ENCODE measurements around the gene B3GLCT. TPM values are rescaled to one million over a fixed set of nuclear protein-coding genes. Genes with fewer than 3 reads are reported as not detected.

Gene B3GLCT
- total and polyA plus RNA-seq, 4 donors: 1.5 to 3.6 (median 2.2) TPM

- WGBS: 66% methylated on average over 1 of the region's 1 CpG
- Histone ChIP-seq H3K36me3 (ENCODE audit: control insufficient read depth in 4 of 4, insufficient read depth in 3 of 4, low read depth in 1 of 4, low read length in 3 of 4) (no peaks in the 10 kb centered on the region), H3K4me1 (ENCODE audit: control insufficient read depth in 4 of 4, insufficient read depth in 4 of 4, low read length in 3 of 4) (no peaks in the 10 kb centered on the region), H3K9ac (ENCODE audit: low read depth in 1 of 2, low read length in 2 of 2) (no peak overlapping the region), H3K4me3 (ENCODE audit: low read depth in 1 of 3, low read length in 3 of 3) (no peak overlapping the region), H3K27me3 (ENCODE audit: control insufficient read depth in 4 of 4, insufficient read depth in 4 of 4, low read length in 3 of 4) (peaks cover 0 to 4% (median 0%) of the 10 kb centered on the region in 4 donors), H3K27ac (ENCODE audit: low read depth in 1 of 2, low read length in 2 of 2) (no peak overlapping the region), H3K9me3 (ENCODE audit: control insufficient read depth in 4 of 4, low read length in 3 of 4) (peaks cover 2 to 9% (median 5%) of the 10 kb centered on the region in 4 donors)
- no peak for DNase-seq (ENCODE audit: low spot score)
- no peak for TF ChIP-seq NR2F2 (IDR thresholded peaks at IDR 0.05)
- no peak for TF ChIP-seq YY1 (IDR thresholded peaks at IDR 0.05)
- TF ChIP-seq GABPA (IDR thresholded peaks at IDR 0.05 in 1 of 2, conservative IDR thresholded peaks at IDR 0.05 in 1 of 2): no peak
- TF ChIP-seq FOXA1 (IDR thresholded peaks at IDR 0.05): no peak
- no peak for TF ChIP-seq ZBTB33 (IDR thresholded peaks at IDR 0.05)
- TF ChIP-seq EGR1 (IDR thresholded peaks at IDR 0.05; ENCODE audit: low read depth in 2 of 2): no peak
- TF ChIP-seq SP1 (IDR thresholded peaks at IDR 0.05): no peak
Observed at GRCh38 chr13:31361673-31362072, 161.9 kb downstream of the B3GLCT start.

- no peak for DNase-seq (ENCODE audit: low spot score)
- Histone ChIP-seq H3K27me3 (ENCODE audit: control insufficient read depth in 4 of 4, insufficient read depth in 4 of 4, low read length in 3 of 4) (peaks cover 0 to 2% (median 0%) of the 10 kb centered on the region in 4 donors), H3K36me3 (ENCODE audit: control insufficient read depth in 4 of 4, insufficient read depth in 3 of 4, low read depth in 1 of 4, low read length in 3 of 4) (no peaks in the 10 kb centered on the region), H3K4me1 (ENCODE audit: control insufficient read depth in 4 of 4, insufficient read depth in 4 of 4, low read length in 3 of 4) (no peaks in the 10 kb centered on the region), H3K9me3 (ENCODE audit: control insufficient read depth in 4 of 4, low read length in 3 of 4) (peaks cover 2 to 9% (median 6%) of the 10 kb centered on the region in 4 donors), H3K9ac (ENCODE audit: low read depth in 1 of 2, low read length in 2 of 2) (no peak overlapping the region), H3K27ac (ENCODE audit: low read depth in 1 of 2, low read length in 2 of 2) (no peak overlapping the region), H3K4me3 (ENCODE audit: low read depth in 1 of 3, low read length in 3 of 3) (no peak overlapping the region)
- 55% methylated on average over 4 of the region's 4 CpGs for WGBS
- TF ChIP-seq FOXA1 (IDR thresholded peaks at IDR 0.05) (no peak), EGR1 (IDR thresholded peaks at IDR 0.05; ENCODE audit: low read depth in 2 of 2) (no peak), GABPA (IDR thresholded peaks at IDR 0.05 in 1 of 2, conservative IDR thresholded peaks at IDR 0.05 in 1 of 2) (no peak), HNF4A (conservative IDR thresholded peaks at IDR 0.05) (no peak), YY1 (IDR thresholded peaks at IDR 0.05) (no peak), HNF4G (IDR thresholded peaks at IDR 0.05) (no peak), JUND (IDR thresholded peaks at IDR 0.05) (no peak), MAX (IDR thresholded peaks at IDR 0.05) (no peak), FOXA2 (IDR thresholded peaks at IDR 0.05) (no peak), ATF3 (IDR thresholded peaks at IDR 0.05) (no peak), SP1 (IDR thresholded peaks at IDR 0.05) (no peak), RXRA (IDR thresholded peaks at IDR 0.05) (no peak), CTCF (IDR thresholded peaks at IDR 0.05; ENCODE audit: low read depth, low read length, missing input control) (no peak), ZBTB33 (IDR thresholded peaks at IDR 0.05) (no peak), TAF1 (conservative IDR thresholded peaks at IDR 0.05) (no peak), REST (IDR thresholded peaks at IDR 0.05) (no peak), RAD21 (IDR thresholded peaks at IDR 0.05) (no peak), NR2F2 (IDR thresholded peaks at IDR 0.05) (no peak)
Observed at GRCh38 chr13:31365630-31366029, 165.9 kb downstream of the B3GLCT start.

Measured in liver (tissue), 9 donors.